Transverse colon (tissue), 4 donors: ENCODE measurements around the gene IFIT3. TPM values are rescaled to one million over a fixed set of nuclear protein-coding genes. Genes with fewer than 3 reads are reported as not detected.

ENCODE experiments used
- DNase-seq: peaks from one replicate; pipeline ENCODE4 v3.0.0-alpha.2; 2019
- H3K27ac ChIP-seq, 4 donors: fragments of 200-600 bp; sonication (generic); 2 replicates each; pipeline ENCODE4 v1.5.1; 2016 to 2018; ENCODE audit warnings: inconsistent platforms in 4 of 4
- H3K27me3 ChIP-seq: fragments of 200-600 bp; sonication (generic); 2 replicates; pipeline ENCODE4 v1.5.1; 2017; ENCODE audit warnings: inconsistent platforms
- H3K36me3 ChIP-seq, 4 donors: fragments of 200-600 bp; sonication (generic); 2 replicates each; pipeline ENCODE4 v1.5.1; 2017 to 2019; ENCODE audit warnings: inconsistent platforms in 4 of 4
- H3K4me1 ChIP-seq, 4 donors: fragments of 200-600 bp; sonication (generic); 2 replicates each; pipeline ENCODE4 v1.5.1; 2017 to 2020; ENCODE audit warnings: inconsistent platforms in 4 of 4
- H3K4me3 ChIP-seq, 4 donors: fragments of 200-600 bp; sonication (generic); 1 replicate in 1 of 4; 2 replicates in 3 of 4; pipeline versions ENCODE4 v1.5.1 to v1.6.1; 2017 to 2019; ENCODE audit warnings: inconsistent platforms in 4 of 4
- H3K9me3 ChIP-seq, 2 donors: fragments of 200-600 bp; sonication (generic); 2 replicates each; pipeline ENCODE4 v1.5.1; 2017 to 2019; ENCODE audit warnings: inconsistent platforms in 2 of 2
- EP300 ChIP-seq: sonication (generic); formaldehyde crosslinking; IDR thresholded peaks from one replicate; pipeline ENCODE4 v1.6.1; 2017; ENCODE audit warnings: antibody characterized with exemption, low read depth
- POLR2A ChIP-seq: fragments of 450-650 bp; IDR thresholded peaks from one replicate; pipeline ENCODE4 v1.6.1; 2016; ENCODE audit warnings: antibody characterized with exemption, mild to moderate bottlenecking, moderate library complexity
- POLR2AphosphoS5 ChIP-seq, 3 donors: sonication (generic); formaldehyde crosslinking; IDR thresholded peaks; one replicate each; pipeline ENCODE4 v1.6.1; 2016; ENCODE audit warnings: antibody characterized with exemption in 3 of 3
- WGBS, 2 donors: methylation state at CpG; one replicate each; pipeline ENCODE4 v1.1.5; 2018; ENCODE audit warnings: low coverage in 1 of 2; 5-methylcytosine and 5-hydroxymethylcytosine counted together
- in situ Hi-C, 4 donors: fragments of 200-750 bp; cut with MboI; loops; one replicate each; pipeline versions ENCODE4 v1.15.0 to v1.15.1; 2017; ENCODE audit warnings: low sequenced_read_pairs in 3 of 4, low pct_ligation_motif_present in 1 of 4, low pct_unique_long_range_greater_than_20kb in 1 of 4
- intact Hi-C: fragments of 100-400 bp; cut with DNase I; formaldehyde crosslinking; loops from one replicate; pipeline ENCODE4 v1.15.1; 2023; ENCODE audit warnings: low total_unique reads
- total RNA-seq, 4 donors: library from RNA; depleted of rRNA; stranded (reverse); fragments of >200 nt; gene quantifications; one replicate each; pipeline ENCODE4 v1.1.0, GENCODE V29; 2016
- TF ChIP-seq, protein P1 (sequence below), 5 experiments: fragments of 200-600 bp in 3 of 5; fragments of 450-650 bp in 2 of 5; sonication (generic) in 3 of 5; IDR thresholded peaks; 1 replicate in 2 of 5; 2 replicates in 3 of 5; pipeline ENCODE4 v1.5.1; 2016 to 2017; ENCODE audit warnings: antibody characterized with exemption in 5 of 5, inconsistent platforms in 3 of 5, mild to moderate bottlenecking in 2 of 5, moderate library complexity in 1 of 5

The IFIT3 gene
- total RNA-seq, 4 donors from 2014 or later = 0.20 to 7.8 (median 5.1) TPM; not detected in 1

DNA sequence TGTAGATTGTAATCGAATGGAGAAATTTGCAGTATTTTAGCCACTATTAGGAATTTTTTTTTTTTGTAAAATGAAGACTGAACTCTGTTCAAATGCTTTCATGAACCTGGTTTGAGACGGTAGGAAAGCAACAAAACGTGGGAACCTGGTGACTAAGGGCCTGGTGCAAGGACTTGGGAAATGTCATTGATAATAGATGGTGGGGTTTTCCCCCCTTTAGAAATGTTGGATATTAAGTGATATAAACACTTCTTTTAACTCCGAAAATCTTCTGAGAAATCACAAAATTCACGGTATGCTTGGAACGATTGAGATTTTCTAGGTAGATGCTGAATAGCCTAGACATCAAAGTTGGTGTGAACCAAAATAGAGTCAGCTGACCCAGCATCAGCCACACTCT, 19.5 kb upstream of the IFIT3 start:
- Histone ChIP-seq H3K9me3 (no peaks in the 10 kb centered on the region), H3K4me1 (peaks cover 5 to 24% (median 9%) of the 10 kb centered on the region in 4 donors), H3K27ac (no peak overlapping the region), H3K36me3 (peaks cover 0 to 8% (median 0%) of the 10 kb centered on the region in 4 donors), H3K4me3 (no peak overlapping the region), H3K27me3 (no peaks in the 10 kb centered on the region)
- in situ Hi-C loops = no loop called here
- no peak for TF ChIP-seq POLR2AphosphoS5 (IDR thresholded peaks at IDR 0.05)
- TF ChIP-seq POLR2A = no peak
- TF ChIP-seq, protein P1, sequence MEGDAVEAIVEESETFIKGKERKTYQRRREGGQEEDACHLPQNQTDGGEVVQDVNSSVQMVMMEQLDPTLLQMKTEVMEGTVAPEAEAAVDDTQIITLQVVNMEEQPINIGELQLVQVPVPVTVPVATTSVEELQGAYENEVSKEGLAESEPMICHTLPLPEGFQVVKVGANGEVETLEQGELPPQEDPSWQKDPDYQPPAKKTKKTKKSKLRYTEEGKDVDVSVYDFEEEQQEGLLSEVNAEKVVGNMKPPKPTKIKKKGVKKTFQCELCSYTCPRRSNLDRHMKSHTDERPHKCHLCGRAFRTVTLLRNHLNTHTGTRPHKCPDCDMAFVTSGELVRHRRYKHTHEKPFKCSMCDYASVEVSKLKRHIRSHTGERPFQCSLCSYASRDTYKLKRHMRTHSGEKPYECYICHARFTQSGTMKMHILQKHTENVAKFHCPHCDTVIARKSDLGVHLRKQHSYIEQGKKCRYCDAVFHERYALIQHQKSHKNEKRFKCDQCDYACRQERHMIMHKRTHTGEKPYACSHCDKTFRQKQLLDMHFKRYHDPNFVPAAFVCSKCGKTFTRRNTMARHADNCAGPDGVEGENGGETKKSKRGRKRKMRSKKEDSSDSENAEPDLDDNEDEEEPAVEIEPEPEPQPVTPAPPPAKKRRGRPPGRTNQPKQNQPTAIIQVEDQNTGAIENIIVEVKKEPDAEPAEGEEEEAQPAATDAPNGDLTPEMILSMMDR (IDR thresholded peaks at IDR 0.05) = no peak
- TF ChIP-seq EP300 = no peak
- no peak for DNase-seq
- intact Hi-C loops = no loop called here
- 93 to 94% methylated on average over 6 of the region's 6 CpGs for WGBS, 2 donors

DNA sequence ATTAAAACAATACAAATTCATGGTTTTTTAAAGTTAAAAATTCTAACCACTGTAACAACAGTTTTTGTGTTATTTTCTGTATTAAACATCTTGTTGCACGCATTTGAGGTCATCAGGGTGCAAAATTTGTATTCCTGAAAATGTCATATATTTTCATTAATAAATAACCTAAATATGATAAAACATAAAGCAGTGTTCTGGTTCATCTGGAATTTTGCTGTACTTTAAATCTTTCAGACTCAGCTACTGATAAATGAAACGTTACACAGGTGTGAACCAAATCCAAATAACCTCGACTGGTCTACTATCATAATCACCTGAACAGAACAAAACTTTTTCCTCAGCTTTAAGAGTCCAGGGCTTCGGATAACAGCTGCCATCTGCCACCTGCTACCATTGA, 19.1 kb upstream of the IFIT3 start:
- H3K27me3 ChIP-seq = no peaks in the 10 kb centered on the region
- no peaks in the 10 kb centered on the region for H3K9me3 ChIP-seq
- TF ChIP-seq EP300 (no peak), POLR2AphosphoS5 (IDR thresholded peaks at IDR 0.05) (no peak), POLR2A (no peak)
- TF ChIP-seq, protein P1 (IDR thresholded peaks at IDR 0.05) = no peak
- whole genome bisulfite sequencing, 2 donors = 85 to 88% methylated on average over 4 of the region's 4 CpGs
- H3K27ac ChIP-seq = no peak overlapping the region
- intact Hi-C loops (no loop called here), in situ Hi-C loops (no loop called here)
- no peak overlapping the region for H3K4me3 ChIP-seq
- no peak for DNase-seq
- H3K4me1 ChIP-seq = peaks cover 4 to 20% (median 7%) of the 10 kb centered on the region in 4 donors
- peaks cover 0 to 8% (median 0%) of the 10 kb centered on the region in 4 donors for H3K36me3 ChIP-seq

DNA sequence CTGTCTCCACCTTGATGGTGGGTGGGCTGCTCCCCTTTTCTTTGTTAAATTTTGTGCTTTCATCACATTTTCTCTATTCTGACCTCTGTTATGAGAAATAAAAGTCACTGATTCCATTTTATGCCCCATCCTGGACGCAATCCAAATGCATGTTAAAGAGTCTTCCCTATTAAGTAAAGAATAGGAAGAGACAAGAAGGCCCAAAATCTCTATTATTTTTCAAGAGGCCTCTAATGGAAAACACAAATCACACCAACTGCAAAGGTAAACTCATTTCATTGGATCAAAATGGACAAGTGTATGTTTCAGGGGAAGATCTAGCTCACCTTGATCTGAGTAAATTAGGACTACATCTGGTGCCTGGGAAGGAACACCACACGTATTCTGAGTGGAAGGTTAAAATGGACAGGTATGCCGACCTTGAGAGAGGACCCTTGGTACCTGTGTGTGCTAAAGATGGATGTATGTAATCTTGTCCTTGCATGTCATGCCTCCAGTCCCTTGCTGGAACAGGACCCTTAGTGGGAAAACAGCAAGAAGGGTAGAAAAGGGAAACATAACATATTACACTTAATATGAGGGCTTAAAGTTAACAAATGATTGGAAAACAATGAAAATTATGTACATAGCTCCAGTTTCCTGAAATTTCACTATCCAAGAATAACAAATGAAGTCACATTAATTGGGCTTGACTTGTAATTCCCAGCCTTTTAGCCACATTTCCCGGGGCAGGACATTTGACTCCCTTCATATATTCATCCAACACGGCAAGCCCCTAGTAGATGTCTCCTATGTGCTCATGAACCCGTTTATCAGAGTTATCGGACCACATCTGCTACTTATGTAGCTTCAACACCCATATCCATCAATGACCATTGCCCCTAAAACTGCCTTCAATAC, 18.4 kb upstream of the IFIT3 start:
- Histone ChIP-seq H3K4me1 (peaks cover 2 to 13% (median 7%) of the 10 kb centered on the region in 4 donors), H3K27ac (no peak overlapping the region), H3K27me3 (no peaks in the 10 kb centered on the region), H3K4me3 (no peak overlapping the region), H3K9me3 (no peaks in the 10 kb centered on the region), H3K36me3 (peaks cover 0 to 8% (median 0%) of the 10 kb centered on the region in 4 donors)
- in situ Hi-C loops (no loop called here), intact Hi-C loops (no loop called here)
- WGBS, 2 donors = 94 to 98% methylated on average over 7 of the region's 7 CpGs
- TF ChIP-seq POLR2AphosphoS5 (IDR thresholded peaks at IDR 0.05) (no peak), EP300 (no peak), POLR2A (no peak)
- TF ChIP-seq, protein P1 (IDR thresholded peaks at IDR 0.05) = no peak
- DNase-seq = no peak

DNA sequence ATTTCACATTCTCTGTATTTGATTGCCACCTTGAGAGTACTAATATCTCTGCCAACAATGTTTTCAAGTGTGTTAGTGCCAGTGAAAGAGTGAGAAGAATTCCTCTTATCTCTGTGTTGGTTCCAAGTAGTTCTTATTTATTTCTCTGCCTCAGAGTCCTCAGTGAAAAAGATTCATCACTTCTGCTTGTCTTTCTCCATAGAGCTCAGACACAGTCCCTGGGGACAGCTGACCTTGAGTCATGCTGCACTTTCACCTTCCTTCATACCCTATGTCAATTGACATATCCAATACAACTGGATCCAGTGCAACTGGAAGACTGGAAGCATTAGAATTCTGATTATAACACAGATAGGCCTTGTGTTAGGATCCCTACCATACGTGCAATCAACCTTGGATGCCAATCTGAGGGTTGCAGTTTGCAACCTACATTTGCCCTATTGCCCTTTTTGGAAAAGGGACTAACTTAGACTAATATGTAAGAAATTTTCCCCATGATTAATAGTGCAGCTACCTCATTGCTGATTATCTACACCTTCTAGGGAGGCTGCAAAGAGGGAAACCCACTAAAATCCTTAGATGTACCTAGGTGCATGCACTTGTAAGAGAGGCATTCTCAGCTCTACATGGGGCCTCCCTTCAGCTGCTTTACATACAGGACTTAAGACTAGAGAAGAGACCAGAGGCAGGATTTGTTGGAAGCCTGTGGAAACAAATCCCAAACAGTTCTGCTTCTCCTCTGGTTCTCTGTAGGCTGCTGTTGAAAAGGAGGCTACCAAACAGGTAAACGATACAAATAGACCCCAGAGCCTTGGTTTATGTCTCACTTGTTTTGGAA, 17.5 kb upstream of the IFIT3 start:
- WGBS, 2 donors = 77% methylated on average over 2 of the region's 2 CpGs; no CpG with 5 or more reads in 1 of the 2 donors
- DNase-seq = no peak
- no peaks in the 10 kb centered on the region for H3K9me3 ChIP-seq
- TF ChIP-seq EP300 (no peak), POLR2A (no peak), POLR2AphosphoS5 (IDR thresholded peaks at IDR 0.05) (no peak)
- TF ChIP-seq, protein P1 (IDR thresholded peaks at IDR 0.05) = no peak
- H3K4me3 ChIP-seq = no peak overlapping the region
- in situ Hi-C loops (no loop called here), intact Hi-C loops (no loop called here)
- peaks cover 0 to 8% (median 0%) of the 10 kb centered on the region in 4 donors for H3K36me3 ChIP-seq
- H3K4me1 ChIP-seq = peaks cover 2 to 9% (median 7%) of the 10 kb centered on the region in 4 donors
- H3K27ac ChIP-seq = no peak overlapping the region
- H3K27me3 ChIP-seq = no peaks in the 10 kb centered on the region
